ENCODE data around the gene CCKAR.

CCKAR gene

DNA sequence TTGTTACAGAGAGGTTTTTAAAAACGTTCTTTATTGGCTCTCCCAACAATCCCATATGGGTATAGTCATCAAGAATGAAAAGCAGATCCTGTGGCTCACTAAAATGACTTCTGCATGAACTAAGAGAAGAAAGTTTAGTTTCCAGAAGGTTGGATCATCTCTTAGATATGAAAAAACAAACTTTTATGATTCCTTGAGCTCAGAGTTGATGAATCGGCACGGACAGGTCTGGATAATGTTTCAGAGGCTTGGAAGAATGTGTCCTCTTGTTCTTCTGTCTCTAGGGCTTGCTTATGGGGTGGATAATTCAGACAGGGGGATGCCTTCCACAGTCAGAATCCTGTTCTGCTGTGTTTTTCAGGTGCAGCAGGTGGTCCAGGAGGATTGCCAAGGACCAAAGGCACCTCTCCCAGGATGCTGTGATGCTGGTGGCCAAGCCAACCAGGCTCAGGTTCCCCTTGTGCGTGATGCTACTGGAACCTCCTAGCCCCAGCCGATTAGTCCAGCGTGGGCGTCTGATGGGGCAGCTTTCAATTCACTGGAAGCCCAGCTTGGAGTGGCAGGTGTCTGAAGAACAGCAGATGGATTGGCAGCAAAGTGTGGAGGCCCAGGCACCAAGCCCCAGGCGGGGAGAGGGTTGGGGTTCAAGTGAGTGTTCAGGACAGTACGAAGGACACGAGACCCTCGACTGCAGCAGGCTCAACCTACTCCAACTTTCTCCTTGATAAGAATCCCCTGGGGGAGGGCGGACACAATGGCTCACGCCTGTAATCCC is 30.3 kb downstream of the CCKAR start:
- DNase-seq (ENCODE audit: low spot score) = no peak

DNA sequence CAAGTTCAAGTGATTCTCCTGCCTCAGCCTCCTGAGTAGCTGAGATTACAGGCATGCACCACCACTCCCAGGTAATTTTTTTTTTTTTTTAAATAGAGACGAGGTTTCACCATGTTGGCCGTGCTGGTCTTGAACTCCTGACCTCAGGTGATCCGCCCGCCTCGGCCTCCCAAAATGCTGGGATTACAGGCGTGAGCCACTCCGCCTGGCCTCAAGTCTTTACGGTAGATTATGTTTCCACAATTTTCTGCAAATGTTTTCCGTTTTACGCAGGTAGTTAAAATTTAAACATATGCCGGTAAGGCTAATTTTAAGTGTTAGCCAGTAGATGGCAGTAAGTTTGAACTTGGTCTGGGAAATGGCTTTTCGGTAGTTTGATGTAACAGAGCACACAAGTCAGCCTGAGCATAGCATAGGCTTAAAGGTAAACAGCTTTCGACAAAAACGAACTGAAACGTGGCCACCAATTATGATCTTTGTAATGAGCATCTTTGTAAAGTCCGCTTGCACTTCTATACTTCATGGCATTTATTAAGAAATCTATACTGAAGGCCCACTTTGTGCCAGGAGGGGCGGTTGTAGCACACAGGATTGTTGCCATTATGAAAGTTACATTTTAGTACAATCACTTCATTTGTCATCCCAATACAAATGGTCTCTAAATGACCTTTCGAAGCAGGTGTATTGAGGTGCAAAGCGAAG is 31.1 kb downstream of the CCKAR start:
- DNase-seq (ENCODE audit: low spot score) = peak; percentile 59

GRCh38 chr4:26458157-26458561 is 32.1 kb downstream of the CCKAR start:
- DNase-seq (ENCODE audit: low spot score) = no peak

GRCh38 chr4:26457412-26457811 is 32.9 kb downstream of the CCKAR start:
- no peak for DNase-seq (ENCODE audit: low spot score)

DNA sequence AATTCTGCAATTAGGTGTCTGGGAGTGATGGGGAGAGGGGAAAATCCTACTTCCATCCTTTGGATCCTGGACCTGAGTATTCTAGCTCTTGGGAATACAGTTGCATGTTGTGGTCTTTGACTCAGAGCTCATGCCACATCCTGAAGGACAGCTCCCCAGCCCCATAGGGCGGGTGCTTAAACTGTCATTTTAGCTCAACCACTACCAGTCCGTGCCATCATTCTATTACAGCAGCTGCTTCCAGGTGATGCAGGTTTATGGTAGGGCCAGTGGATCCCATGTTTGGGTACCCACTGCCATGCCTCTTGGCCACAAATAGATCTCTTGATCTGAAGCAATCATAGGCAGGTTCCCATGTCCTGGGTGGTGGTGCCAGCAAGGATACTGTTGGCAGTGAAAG is 34.7 kb downstream of the CCKAR start:
- no peak for DNase-seq (ENCODE audit: low spot score)

GRCh38 chr4:26454961-26455360 is 35.3 kb downstream of the CCKAR start:
- no peak for DNase-seq (ENCODE audit: low spot score)

DNA sequence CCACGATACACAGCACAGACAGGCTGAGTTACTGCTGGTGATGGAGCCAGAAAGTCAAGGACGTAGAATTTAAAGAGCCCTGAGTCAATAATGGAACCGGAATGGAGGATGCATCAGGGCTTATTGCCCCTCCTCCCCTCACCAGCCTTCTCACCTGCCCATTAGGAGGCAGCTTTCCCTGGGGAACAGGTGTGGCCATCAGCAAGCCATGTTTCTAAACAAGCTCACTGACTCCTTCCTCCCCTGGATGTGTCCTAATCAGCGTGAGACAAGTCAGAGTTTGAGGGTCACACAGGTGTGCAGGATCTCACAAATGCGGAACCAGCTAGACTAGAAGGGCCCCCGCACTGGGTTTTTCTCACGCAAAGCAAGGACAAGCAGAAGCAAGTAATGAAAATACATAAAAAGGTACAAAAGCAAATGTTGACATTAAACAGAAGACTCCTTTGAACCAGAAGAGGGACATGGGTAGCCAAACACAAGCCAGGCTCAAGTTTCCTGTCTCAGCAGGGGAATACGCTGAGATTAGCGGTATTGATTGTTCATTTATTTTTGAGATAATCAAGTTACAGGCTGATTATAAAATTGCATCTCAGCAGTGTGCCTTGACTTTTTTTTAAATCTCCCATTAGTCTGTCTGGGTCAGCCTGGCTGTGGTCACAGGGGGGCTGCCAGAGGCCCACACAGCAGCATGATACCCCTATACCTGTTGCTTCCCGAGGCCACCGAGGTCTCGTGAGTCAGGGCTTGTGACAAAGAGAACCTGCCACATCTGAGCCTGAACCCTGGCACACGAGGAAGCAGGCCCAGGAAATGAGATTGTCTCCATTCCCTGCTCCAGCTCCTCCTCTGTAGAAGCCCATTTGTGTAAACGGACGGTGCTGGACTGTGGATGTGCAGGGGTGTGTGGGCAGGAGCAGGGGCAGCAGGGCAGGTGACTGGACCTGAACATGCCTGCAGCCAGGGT is 37.4 kb downstream of the CCKAR start:
- no peak for DNase-seq (ENCODE audit: low spot score)

GRCh38 chr4:26451597-26451996 is 38.7 kb downstream of the CCKAR start:
- no peak for DNase-seq (ENCODE audit: low spot score)

- no peak for DNase-seq (ENCODE audit: low spot score)
Observed at GRCh38 chr4:26450418-26450817, 39.9 kb downstream of the CCKAR start.

DNA sequence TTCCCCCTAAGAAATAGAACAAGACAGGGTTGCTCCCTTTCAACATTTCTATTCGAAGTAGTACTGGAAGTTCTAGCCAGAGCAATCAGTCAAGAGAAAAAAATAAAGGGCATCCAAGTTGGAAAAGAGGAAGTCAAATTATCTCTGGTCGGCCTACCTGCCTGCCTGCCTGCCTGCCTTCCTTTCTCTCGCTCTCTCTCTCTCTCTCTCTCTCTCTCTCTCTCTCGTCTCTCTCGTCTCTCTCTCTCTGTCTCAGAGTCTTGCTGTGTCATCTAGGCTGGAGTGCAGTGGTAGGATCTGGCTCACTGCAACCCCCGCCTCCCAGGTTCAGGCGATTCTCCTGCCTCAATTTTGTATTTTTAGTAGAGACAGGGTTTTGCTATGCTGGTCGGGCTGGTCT is 42.9 kb downstream of the CCKAR start:
- no peak for DNase-seq (ENCODE audit: low spot score)

GRCh38 chr4:26441771-26442170 is 48.5 kb downstream of the CCKAR start:
- DNase-seq (ENCODE audit: low spot score) = no peak

- DNase-seq (ENCODE audit: low spot score) = no peak
Observed at GRCh38 chr4:26441102-26441501, 49.2 kb downstream of the CCKAR start.

- no peak for DNase-seq (ENCODE audit: low spot score)
Observed at GRCh38 chr4:26434030-26434639, 56.1 kb downstream of the CCKAR start.

DNA sequence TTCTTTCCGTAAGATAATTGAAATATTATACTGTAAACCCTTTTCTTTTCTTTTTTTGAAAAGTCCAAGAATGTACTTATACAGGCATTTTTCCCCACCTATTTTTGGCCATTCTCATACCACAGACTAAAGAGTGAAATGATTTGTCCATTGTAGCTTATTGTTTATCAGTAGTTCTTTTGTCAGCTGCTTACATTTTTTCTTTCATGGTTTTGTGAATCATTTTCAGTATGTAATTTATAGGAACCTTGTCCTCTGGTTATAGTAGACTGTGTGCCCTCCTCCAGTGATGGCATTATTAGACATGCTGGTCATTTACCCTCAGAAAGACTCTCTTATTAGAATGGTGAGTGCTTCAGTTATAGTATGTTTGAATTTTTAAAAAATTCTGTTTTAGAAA is 56.7 kb downstream of the CCKAR start:
- DNase-seq (ENCODE audit: low spot score) = no peak

DNA sequence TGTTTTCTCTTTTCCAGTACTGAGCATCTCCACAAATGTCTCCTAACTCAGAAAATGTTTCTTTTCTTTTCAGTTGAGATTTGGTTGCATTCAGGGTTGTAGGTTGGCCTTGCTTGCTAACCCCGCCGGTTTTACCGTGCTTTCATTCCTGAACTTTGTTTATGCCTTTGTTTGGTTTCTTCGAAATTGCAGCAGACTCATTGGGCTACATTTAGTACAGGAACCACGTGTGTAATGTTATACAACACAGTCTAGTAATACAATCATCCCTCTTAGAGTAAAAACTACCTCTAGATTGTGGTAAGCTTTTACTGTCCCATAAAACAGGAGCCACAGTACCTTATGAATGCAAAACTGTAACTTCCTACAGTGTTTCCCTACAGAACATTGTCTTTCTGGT is 57.9 kb downstream of the CCKAR start:
- no peak for DNase-seq (ENCODE audit: low spot score)

GRCh38 chr4:26431461-26432180 is 58.7 kb downstream of the CCKAR start:
- no peak for DNase-seq (ENCODE audit: low spot score)
